Gastrocnemius medialis (tissue), 4 donors: ENCODE results near the gene CFAP210. TPM values are rescaled to one million over a fixed set of nuclear protein-coding genes. Genes with fewer than 3 reads are reported as not detected.

Experiments used
- ATAC-seq, 2 donors: fragments of 150-250 bp; one replicate each; pipeline ENCODE4 v1.9.1; 2016
- DNase-seq, 2 donors: peaks; one replicate each; pipeline ENCODE4 v3.0.0-alpha.2; 2019
- H3K27ac ChIP-seq, 4 donors: fragments of 200-600 bp; sonication (generic); 1 replicate in 1 of 4; 2 replicates in 3 of 4; pipeline ENCODE4 v1.5.1; 2016 to 2018; ENCODE audit warnings: mild to moderate bottlenecking in 2 of 4, moderate library complexity in 1 of 4
- H3K27me3 ChIP-seq, 3 donors: fragments of 200-600 bp; sonication (generic) in 2 of 3; 1 replicate in 1 of 3; 2 replicates in 2 of 3; pipeline versions ENCODE4 v1.5.1 to v1.6.0; 2016 to 2019; ENCODE audit warnings: mild to moderate bottlenecking in 1 of 3, moderate library complexity in 1 of 3
- H3K36me3 ChIP-seq, 2 donors: fragments of 200-600 bp; sonication (generic) in 1 of 2; one replicate each; pipeline ENCODE4 v1.5.1; 2017 to 2018
- H3K4me1 ChIP-seq, 2 donors: fragments of 200-600 bp; sonication (generic) in 1 of 2; one replicate each; pipeline ENCODE4 v1.5.1; 2016 to 2017; ENCODE audit warnings: mild to moderate bottlenecking in 2 of 2
- H3K4me3 ChIP-seq, 4 donors: fragments of 200-600 bp; sonication (generic) in 3 of 4; 1 replicate in 1 of 4; 2 replicates in 3 of 4; pipeline ENCODE4 v1.5.1; 2016 to 2019; ENCODE audit warnings: mild to moderate bottlenecking in 2 of 4
- H3K9me3 ChIP-seq, 3 donors: fragments of 200-600 bp; sonication (generic) in 2 of 3; 1 replicate in 1 of 3; 2 replicates in 2 of 3; pipeline ENCODE4 v1.5.1; 2016 to 2019
- CTCF ChIP-seq, 5 experiments: fragments of 450-650 bp in 3 of 5; fragments of 200-600 bp in 2 of 5; sonication (generic) in 2 of 5; IDR thresholded peaks in 4 of 5; conservative IDR thresholded peaks in 1 of 5; 1 replicate in 4 of 5; 2 replicates in 1 of 5; pipeline ENCODE4 v1.5.1; 2016 to 2019; ENCODE audit warnings: antibody characterized with exemption in 5 of 5, mild to moderate bottlenecking in 3 of 5, moderate library complexity in 3 of 5
- POLR2A ChIP-seq, 2 donors: fragments of 450-650 bp; IDR thresholded peaks; one replicate each; pipeline ENCODE4 v1.6.1; 2017; ENCODE audit warnings: antibody characterized with exemption in 2 of 2, mild to moderate bottlenecking in 2 of 2, moderate library complexity in 2 of 2
- in situ Hi-C, 4 donors: fragments of 200-750 bp; cut with MboI; loops; one replicate each; pipeline versions ENCODE4 v1.15.0 to v1.8.0; 2017; ENCODE audit warnings: low sequenced_read_pairs in 4 of 4
- intact Hi-C: fragments of 100-400 bp; cut with DNase I; formaldehyde crosslinking; loops from one replicate; pipeline ENCODE4 v1.15.1; 2023; ENCODE audit warnings: low total_unique reads
- total RNA-seq, 4 donors: library from RNA; depleted of rRNA; stranded (reverse); fragments of >200 nt; gene quantifications; one replicate each; pipeline versions ENCODE4 v1.1.0 to v1.2.3, GENCODE V29; 2016

Gene CFAP210
- total RNA-seq, 4 donors from 2014 or later = not detected

GRCh38 chr2:169716938-169717690, 22.9 kb upstream of the CFAP210 start:
- ATAC-seq (no peak), DNase-seq (no peak)
- no peak for TF ChIP-seq POLR2A (IDR thresholded peaks at IDR 0.05)
- no peak for TF ChIP-seq CTCF (IDR thresholded peaks at IDR 0.05 in 4 of 5, conservative IDR thresholded peaks at IDR 0.05 in 1 of 5)
- in situ Hi-C loops (no loop called here), intact Hi-C loops (no loop called here)
- no peak overlapping the region for H3K4me3 ChIP-seq
- H3K27ac ChIP-seq = no peak overlapping the region
- peaks cover 0 to 9% of the 10 kb centered on the region in 2 donors for H3K4me1 ChIP-seq
- H3K27me3 ChIP-seq = no peaks in the 10 kb centered on the region
- H3K36me3 ChIP-seq = no peaks in the 10 kb centered on the region
- H3K9me3 ChIP-seq = no peaks in the 10 kb centered on the region

- TF ChIP-seq POLR2A (IDR thresholded peaks at IDR 0.05) (no peak), CTCF (IDR thresholded peaks at IDR 0.05 in 4 of 5, conservative IDR thresholded peaks at IDR 0.05 in 1 of 5) (no peak)
- H3K9me3 ChIP-seq = no peaks in the 10 kb centered on the region
- intact Hi-C loops (no loop called here), in situ Hi-C loops (no loop called here)
- no peak overlapping the region for H3K4me3 ChIP-seq
- H3K27me3 ChIP-seq = no peaks in the 10 kb centered on the region
- H3K36me3 ChIP-seq = no peaks in the 10 kb centered on the region
- H3K4me1 ChIP-seq = peaks cover 0 to 9% of the 10 kb centered on the region in 2 donors
- DNase-seq (no peak), ATAC-seq (no peak)
- H3K27ac ChIP-seq = no peak overlapping the region
Measured at GRCh38 chr2:169716238-169716886, 22.2 kb upstream of the CFAP210 start.

GRCh38 chr2:169715379-169716237, 21.4 kb upstream of the CFAP210 start:
- Histone ChIP-seq H3K4me3 (peak overlapping the region in 3 of 4 donors; percentile 1 to 21 (median 14)), H3K27ac (no peak overlapping the region), H3K9me3 (no peaks in the 10 kb centered on the region), H3K4me1 (peaks cover 0 to 9% of the 10 kb centered on the region in 2 donors), H3K36me3 (no peaks in the 10 kb centered on the region), H3K27me3 (no peaks in the 10 kb centered on the region)
- intact Hi-C loops (no loop called here), in situ Hi-C loops (no loop called here)
- TF ChIP-seq CTCF (IDR thresholded peaks at IDR 0.05 in 4 of 5, conservative IDR thresholded peaks at IDR 0.05 in 1 of 5) = no peak
- DNase-seq = no peak
- peak in 1 of 2 donors; percentile 44 for ATAC-seq

GRCh38 chr2:169714699-169715098, 20.5 kb upstream of the CFAP210 start:
- intact Hi-C loops = no loop called here
- ATAC-seq (no peak), DNase-seq (no peak)
- Histone ChIP-seq H3K27ac (no peak overlapping the region), H3K9me3 (no peaks in the 10 kb centered on the region), H3K4me3 (no peak overlapping the region), H3K36me3 (no peaks in the 10 kb centered on the region), H3K4me1 (peaks cover 0 to 12% of the 10 kb centered on the region in 2 donors), H3K27me3 (no peaks in the 10 kb centered on the region)
- TF ChIP-seq CTCF (IDR thresholded peaks at IDR 0.05 in 4 of 5, conservative IDR thresholded peaks at IDR 0.05 in 1 of 5) (no peak), POLR2A (IDR thresholded peaks at IDR 0.05) (no peak)
- in situ Hi-C loops = no loop called here
